ACC112 (cell line): ENCODE results near the gene SIL1.
"Not testable (repeated sequence)": the region's sequence is repeated elsewhere in the genome, so short reads cannot be mapped to it uniquely, and the experiment has no call there.

ENCODE experiments used
- H2AFZ ChIP-seq: fragments of 200-600 bp; sonication (generic); one replicate; pipeline ENCODE4 v1.6.0; 2017; ENCODE audit warnings: antibody characterized with exemption, low read length; ENCODE audit not compliant: unreplicated experiment
- H3K27ac ChIP-seq: fragments of 200-600 bp; sonication (generic); 2 replicates; pipeline ENCODE4 v1.5.1; 2014; ENCODE audit warnings: low read depth, mild to moderate bottlenecking, antibody characterized with exemption, low read length, moderate library complexity
- H3K27me3 ChIP-seq: fragments of 200-600 bp; sonication (generic); 2 replicates; pipeline ENCODE4 v1.6.1; 2014; ENCODE audit warnings: mild to moderate bottlenecking, antibody characterized with exemption, low read length, moderate library complexity, mixed read lengths; ENCODE audit not compliant: insufficient read depth
- H3K36me3 ChIP-seq: fragments of 200-600 bp; sonication (generic); 2 replicates; pipeline ENCODE4 v1.6.1; 2016; ENCODE audit warnings: mild to moderate bottlenecking, antibody characterized with exemption, low read length, moderate library complexity, mixed read lengths; ENCODE audit not compliant: insufficient read depth
- H3K4me1 ChIP-seq: fragments of 200-600 bp; sonication (generic); one replicate; pipeline ENCODE4 v1.6.1; 2016; ENCODE audit warnings: low read length, mixed read lengths; ENCODE audit not compliant: insufficient read depth, unreplicated experiment, control insufficient read depth
- H3K4me3 ChIP-seq: fragments of 200-600 bp; sonication (generic); 2 replicates; pipeline ENCODE4 v1.5.1; 2014; ENCODE audit warnings: mild to moderate bottlenecking, low read depth, low read length
- H3K79me2 ChIP-seq: fragments of 200-600 bp; sonication (generic); one replicate; pipeline ENCODE4 v1.6.0; 2016; ENCODE audit warnings: low read length; ENCODE audit not compliant: control insufficient read depth, unreplicated experiment, insufficient read depth

SIL1 gene

DNA sequence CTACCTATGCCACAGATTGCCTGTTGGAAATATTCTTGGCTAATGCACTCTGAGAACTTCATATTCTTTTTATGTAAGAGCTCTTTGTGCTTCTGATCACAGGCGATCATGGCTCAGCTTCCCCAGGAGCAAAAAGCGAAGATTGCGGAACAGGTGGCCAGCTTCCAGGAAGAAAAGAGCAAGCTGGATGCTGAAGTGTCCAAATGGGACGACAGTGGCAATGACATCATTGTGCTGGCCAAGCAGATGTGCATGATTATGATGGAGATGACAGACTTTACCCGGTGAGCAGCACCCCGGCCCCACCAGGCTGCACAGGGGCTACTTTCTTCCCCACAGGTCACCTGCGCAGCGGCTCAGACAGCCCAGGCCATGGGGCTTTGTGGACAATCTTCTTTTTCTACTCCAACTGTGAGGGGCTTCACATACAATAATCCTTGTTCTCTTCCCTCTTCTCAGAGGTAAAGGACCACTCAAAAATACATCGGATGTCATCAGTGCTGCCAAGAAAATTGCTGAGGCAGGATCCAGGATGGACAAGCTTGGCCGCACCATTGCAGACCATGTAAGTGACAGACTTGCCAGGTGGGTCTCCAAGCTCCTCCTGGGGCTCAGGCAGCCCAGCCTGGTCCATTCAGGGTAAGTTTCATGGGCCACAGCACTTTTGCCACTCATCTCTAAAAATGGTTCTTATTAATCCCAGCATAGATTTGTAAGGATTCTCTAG lies 267.6 kb downstream of the SIL1 start:
- no peak overlapping the region for H3K4me3 ChIP-seq
- H3K4me1 ChIP-seq = no peaks in the 10 kb centered on the region
- no peaks in the 10 kb centered on the region for H3K79me2 ChIP-seq
- H3K36me3 ChIP-seq = peaks cover 12% of the 10 kb centered on the region; the same call in 1 of the 2 replicates
- H3K27ac ChIP-seq = no peak overlapping the region
- H3K27me3 ChIP-seq = no peaks in the 10 kb centered on the region
- no peak overlapping the region for H2AFZ ChIP-seq

DNA sequence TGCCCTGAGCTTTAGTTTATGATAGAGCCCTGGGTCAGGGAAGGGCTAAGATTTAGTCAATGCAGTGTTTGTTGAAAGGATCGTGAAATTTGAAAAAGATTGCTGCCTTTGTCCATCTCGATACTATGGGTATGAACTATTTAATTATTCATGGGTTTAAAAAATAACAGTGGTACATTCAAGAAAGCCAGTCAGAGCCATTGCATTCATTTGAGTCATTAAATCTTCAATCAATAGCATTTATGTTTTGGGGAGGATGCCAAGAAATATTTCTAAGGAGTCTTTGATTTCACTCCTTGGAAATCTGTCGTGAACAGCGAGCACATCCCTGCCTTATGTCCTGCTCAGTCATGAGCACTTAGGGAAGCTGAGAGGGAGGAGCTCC lies 268.6 kb downstream of the SIL1 start:
- Histone ChIP-seq H3K27ac (no peak overlapping the region), H3K79me2 (no peaks in the 10 kb centered on the region), H2AFZ (no peak overlapping the region), H3K4me3 (no peak overlapping the region), H3K4me1 (no peaks in the 10 kb centered on the region), H3K27me3 (no peaks in the 10 kb centered on the region), H3K36me3 (peaks cover 13% of the 10 kb centered on the region)

DNA sequence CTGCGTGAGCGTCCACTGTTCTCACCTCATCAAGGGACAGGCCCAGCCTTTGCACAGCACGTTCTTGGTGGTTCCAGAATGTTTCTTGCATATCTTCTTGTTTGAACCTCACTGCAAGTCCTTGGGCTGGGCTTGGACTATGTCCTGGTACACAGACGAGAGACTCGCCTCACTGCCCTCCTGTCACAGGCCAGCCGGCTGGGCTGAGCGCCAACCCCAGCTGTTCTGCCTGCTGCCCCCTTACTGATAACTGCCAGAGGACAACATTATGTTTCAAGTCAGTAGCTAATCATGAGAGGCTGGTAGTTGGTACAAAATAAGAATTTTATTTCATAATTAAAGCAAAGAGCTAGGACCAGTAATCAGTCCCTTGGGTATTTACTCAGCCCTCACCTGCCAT lies 270.2 kb downstream of the SIL1 start:
- Histone ChIP-seq H3K79me2 (peaks cover 3% of the 10 kb centered on the region), H2AFZ (no peak overlapping the region), H3K4me1 (no peaks in the 10 kb centered on the region), H3K27me3 (no peaks in the 10 kb centered on the region), H3K4me3 (no peak overlapping the region), H3K36me3 (peaks cover 16% of the 10 kb centered on the region), H3K27ac (no peak overlapping the region)

DNA sequence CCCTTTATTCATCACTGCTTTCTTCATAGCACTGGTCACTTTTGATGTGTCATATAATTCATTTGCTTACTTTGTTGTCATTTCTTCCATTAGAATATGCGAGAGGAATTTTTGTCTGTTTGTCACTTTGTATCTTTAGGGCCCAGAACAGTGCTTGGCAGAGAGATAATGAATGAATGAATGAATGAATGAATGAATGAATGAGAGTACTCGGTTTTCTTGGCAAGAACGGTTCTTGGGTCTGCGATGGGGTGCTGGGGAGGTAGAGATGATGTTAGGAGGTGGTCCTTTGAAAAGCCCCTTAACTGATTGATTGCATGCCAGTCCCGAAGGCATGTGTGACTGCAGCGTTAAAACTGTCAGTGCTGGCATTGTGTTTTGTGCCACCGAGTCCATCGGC lies 270.6 kb downstream of the SIL1 start:
- no peaks in the 10 kb centered on the region for H3K27me3 ChIP-seq
- no peaks in the 10 kb centered on the region for H3K4me1 ChIP-seq
- no peak overlapping the region for H2AFZ ChIP-seq
- no peak overlapping the region for H3K27ac ChIP-seq
- H3K36me3 ChIP-seq = peaks cover 16% of the 10 kb centered on the region
- peaks cover 3% of the 10 kb centered on the region for H3K79me2 ChIP-seq
- no peak overlapping the region for H3K4me3 ChIP-seq

DNA sequence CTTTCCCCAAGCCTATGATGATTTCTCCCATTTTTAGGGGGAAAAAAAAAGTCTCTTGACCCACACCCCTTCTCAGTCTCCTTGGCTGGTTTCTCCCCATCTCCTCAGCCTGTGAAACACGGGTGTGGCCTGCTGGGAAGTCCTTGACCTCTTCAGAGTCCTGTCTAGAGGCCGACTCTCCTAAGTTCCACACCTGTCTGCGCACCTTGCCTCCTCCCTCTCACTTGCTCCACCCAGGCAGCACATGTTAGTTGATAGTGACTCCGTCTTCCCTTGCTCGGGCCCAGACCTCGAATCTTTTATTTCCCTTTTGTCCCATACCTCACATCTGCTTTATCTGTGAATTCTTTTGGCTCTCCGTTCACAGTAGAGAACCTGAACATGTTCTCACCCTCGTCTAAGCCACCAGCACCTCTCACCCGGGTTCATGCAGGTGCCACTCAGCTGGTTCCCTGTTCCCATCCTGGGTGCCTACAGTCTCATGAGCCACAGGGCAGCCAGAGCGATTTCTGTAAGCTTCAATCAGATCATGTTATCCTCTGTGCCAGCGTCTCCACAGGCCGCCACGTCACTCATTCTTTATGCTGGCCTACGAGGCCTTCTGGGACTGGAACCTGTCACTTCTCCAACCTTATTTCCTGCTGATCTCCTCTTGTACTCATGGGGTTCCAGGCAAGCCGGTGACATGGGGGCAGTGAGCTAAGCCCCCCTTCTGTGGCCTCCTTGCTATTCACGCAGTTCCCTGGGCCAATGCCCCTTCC lies 271.3 kb downstream of the SIL1 start:
- H2AFZ ChIP-seq = no peak overlapping the region
- H3K36me3 ChIP-seq = peaks cover 17% of the 10 kb centered on the region

DNA sequence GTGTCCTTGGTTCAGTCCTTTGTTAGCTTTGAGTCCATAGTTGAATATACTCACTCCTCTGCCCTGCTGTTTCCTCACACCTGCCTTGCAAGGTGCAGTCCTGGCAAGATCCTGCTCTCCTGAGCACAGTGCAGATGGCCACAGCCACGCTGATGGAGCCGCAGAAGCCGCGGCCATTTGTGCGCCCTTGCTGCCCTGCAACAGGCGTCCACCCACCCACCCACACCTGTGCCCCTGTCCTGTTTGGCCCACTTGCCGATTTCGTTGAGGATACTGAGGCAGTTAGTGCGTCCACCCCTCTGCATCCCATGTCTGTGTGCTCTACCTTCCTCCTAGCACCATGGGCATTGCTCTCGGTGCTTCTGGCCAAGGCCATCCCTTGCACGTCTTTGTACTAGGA lies 271.9 kb downstream of the SIL1 start:
- H3K4me3 ChIP-seq = no peak overlapping the region
- no peak overlapping the region for H3K27ac ChIP-seq
- peaks cover 17% of the 10 kb centered on the region for H3K36me3 ChIP-seq
- no peaks in the 10 kb centered on the region for H3K27me3 ChIP-seq
- peaks cover 1% of the 10 kb centered on the region for H3K4me1 ChIP-seq
- no peak overlapping the region for H2AFZ ChIP-seq
- H3K79me2 ChIP-seq = peaks cover 3% of the 10 kb centered on the region

More for the DNA sequence above, 271.3 kb downstream of the SIL1 start:
- Histone ChIP-seq H3K79me2 (peaks cover 3% of the 10 kb centered on the region), H3K4me1 (no peaks in the 10 kb centered on the region), H3K27me3 (no peaks in the 10 kb centered on the region), H3K4me3 (no peak overlapping the region), H3K27ac (no peak overlapping the region)

DNA sequence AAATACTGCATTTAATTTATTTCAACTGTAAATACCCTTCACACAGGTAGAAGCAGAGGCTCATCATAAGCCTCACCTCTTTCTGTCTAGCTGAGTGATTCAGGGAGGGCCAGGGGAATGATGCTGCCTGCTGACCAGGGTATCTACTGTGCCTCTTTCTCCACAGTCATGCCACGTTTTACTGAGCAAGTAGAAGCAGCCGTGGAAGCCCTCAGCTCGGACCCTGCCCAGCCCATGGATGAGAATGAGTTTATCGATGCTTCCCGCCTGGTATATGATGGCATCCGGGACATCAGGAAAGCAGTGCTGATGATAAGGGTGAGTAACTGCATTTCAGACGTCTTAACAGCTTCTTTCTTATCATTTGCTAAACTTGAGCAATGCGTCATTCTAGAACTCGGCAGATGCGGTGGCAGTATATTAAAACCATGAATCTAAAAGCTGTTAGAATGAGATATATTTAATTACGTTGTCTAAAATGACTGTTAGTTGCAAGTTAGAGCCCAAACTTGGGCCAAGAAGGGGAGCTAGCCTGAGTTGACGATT lies 273.0 kb downstream of the SIL1 start:
- peaks cover 3% of the 10 kb centered on the region for H3K79me2 ChIP-seq
- no peaks in the 10 kb centered on the region for H3K27me3 ChIP-seq
- no peak overlapping the region for H3K27ac ChIP-seq
- H2AFZ ChIP-seq = no peak overlapping the region
- no peak overlapping the region for H3K4me3 ChIP-seq
- peaks cover 14% of the 10 kb centered on the region for H3K36me3 ChIP-seq
- peaks cover 11% of the 10 kb centered on the region for H3K4me1 ChIP-seq

DNA sequence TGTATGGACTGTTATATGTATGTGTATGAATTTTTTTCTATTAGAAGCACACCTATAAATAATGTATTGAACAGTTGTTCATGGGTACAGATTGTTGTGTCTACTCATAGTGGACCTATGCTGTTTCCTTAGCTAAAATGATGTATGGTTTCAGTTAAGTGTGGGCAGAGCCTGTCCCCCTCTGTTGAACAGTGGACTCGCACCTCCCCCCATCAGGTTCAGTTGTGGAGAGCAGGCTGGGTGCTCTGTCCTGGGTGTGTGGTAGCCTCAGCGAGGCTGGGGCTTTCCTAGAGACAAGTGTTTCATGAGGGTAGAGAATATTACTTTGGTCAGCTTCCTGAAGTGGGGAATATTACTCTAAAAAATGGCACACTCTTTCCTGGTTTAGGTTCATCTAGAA lies 275.7 kb downstream of the SIL1 start:
- no peak overlapping the region for H3K4me3 ChIP-seq
- H3K27me3 ChIP-seq = no peaks in the 10 kb centered on the region
- H2AFZ ChIP-seq = no peak overlapping the region
- peaks cover 3% of the 10 kb centered on the region for H3K79me2 ChIP-seq
- H3K4me1 ChIP-seq = peaks cover 11% of the 10 kb centered on the region
- peaks cover 13% of the 10 kb centered on the region for H3K36me3 ChIP-seq
- H3K27ac ChIP-seq = no peak overlapping the region

DNA sequence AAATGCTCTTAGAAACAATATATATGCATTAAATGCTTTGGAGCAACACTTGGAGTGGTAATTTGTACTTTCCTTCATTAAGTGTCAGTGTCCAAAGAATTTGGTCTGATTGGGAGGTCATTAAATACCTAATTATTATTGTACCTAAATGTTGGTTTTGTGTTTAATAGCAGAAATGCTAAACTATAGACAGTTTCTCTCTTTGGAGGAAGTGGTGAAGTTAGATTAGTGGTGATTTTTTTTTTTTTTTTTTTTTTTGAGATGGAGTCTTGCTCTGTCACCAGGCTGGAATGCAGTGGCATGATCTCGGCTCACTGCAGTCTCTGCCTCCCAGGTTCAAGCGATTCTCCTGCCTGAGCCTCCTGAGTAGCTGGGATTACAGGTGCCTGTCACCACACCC lies 276.8 kb downstream of the SIL1 start:
- not testable (repeated sequence) for H2AFZ ChIP-seq, H3K4me3 ChIP-seq, H3K79me2 ChIP-seq, H3K27me3 ChIP-seq, H3K27ac ChIP-seq
- Histone ChIP-seq H3K4me1 (peaks cover 11% of the 10 kb centered on the region), H3K36me3 (peaks cover 13% of the 10 kb centered on the region)

DNA sequence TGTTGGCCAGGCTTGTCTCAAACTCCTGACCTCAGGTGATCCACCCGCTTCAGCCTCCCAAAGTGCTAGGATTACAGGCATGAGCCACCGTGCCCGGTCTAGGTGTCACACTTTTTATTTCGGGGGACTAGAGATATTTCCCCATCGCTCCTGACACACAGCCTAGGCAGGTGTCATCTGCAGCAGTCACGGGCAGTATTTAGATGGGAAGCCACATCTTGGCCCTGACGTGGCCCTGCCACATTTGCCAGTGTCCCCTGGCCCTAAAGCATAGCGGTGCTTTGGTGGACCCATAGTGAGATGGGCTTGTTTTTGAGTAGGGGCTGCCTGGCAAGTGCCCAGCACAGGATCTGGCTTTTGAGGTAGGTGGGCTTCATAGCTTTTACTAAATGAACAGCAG lies 278.0 kb downstream of the SIL1 start:
- Histone ChIP-seq H3K36me3 (peaks cover 17% of the 10 kb centered on the region), H3K4me1 (peaks cover 11% of the 10 kb centered on the region), H3K27me3 (no peaks in the 10 kb centered on the region), H3K27ac (no peak overlapping the region), H2AFZ (no peak overlapping the region), H3K79me2 (peaks cover 3% of the 10 kb centered on the region), H3K4me3 (no peak overlapping the region)

DNA sequence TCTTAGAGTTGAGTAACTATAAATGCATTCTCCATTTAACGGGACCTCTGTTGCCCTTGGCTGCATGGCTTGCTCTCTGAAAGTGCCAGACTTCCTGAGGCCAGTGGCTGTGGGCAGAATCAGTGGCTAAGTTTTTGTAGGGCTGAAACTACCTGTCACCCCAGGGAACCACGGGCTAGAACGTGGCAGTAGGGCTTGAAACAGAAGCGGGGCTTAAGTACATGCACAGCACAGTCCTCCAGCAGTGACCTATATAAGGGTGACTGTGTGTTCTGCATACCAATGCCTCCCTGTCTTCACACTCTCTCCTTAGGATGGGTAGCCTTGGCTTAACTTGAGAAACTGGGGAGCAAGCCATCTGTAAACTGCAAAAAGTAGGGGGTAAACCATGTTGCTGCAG lies 279.5 kb downstream of the SIL1 start:
- Histone ChIP-seq H3K79me2 (no peaks in the 10 kb centered on the region), H3K36me3 (0 out of 2 replicates have a peak, but pooled peaks cover 18% of the 10 kb centered on the region), H2AFZ (no peak overlapping the region), H3K4me1 (peaks cover 11% of the 10 kb centered on the region), H3K27me3 (no peaks in the 10 kb centered on the region), H3K4me3 (no peak overlapping the region), H3K27ac (no peak overlapping the region)
